Stimulated activated CD4-positive, alpha-beta T cell treated with anti-CD3 and anti-CD28 coated beads, Interleukin-15, amount 100 ng/mL, for 24 hours (primary cell): ENCODE data around the gene SETBP1.
"Not testable (repeated sequence)": the region's sequence is repeated elsewhere in the genome, so short reads cannot be mapped to it uniquely, and the experiment has no call there.

Experiments used
- DNase-seq: peaks from one replicate; pipeline ENCODE4 v3.0.0-alpha.2; 2020

SETBP1 gene

GRCh38 chr18:44708451-44709083, 27.9 kb downstream of the SETBP1 start:
- no peak for DNase-seq

- no peak for DNase-seq
Measured at GRCh38 chr18:44709307-44710126, 28.8 kb downstream of the SETBP1 start.

- DNase-seq, result no peak
Measured at GRCh38 chr18:44710931-44711330, 30.2 kb downstream of the SETBP1 start.

- DNase-seq, result no peak
Measured at GRCh38 chr18:44712025-44712424, 31.3 kb downstream of the SETBP1 start.

GRCh38 chr18:44713435-44713834, 32.7 kb downstream of the SETBP1 start:
- no peak for DNase-seq

- DNase-seq, result no peak
Measured at GRCh38 chr18:44714376-44714775, 33.7 kb downstream of the SETBP1 start.

GRCh38 chr18:44715245-44715644, 34.6 kb downstream of the SETBP1 start:
- DNase-seq, result no peak

GRCh38 chr18:44715842-44716241, 35.2 kb downstream of the SETBP1 start:
- DNase-seq, result no peak

- DNase-seq, result peak; percentile 42
Measured at GRCh38 chr18:44716697-44717163, 36.0 kb downstream of the SETBP1 start.

- DNase-seq, result no peak
Measured at GRCh38 chr18:44719519-44720060, 38.9 kb downstream of the SETBP1 start.

- DNase-seq, result not testable (repeated sequence)
Measured at GRCh38 chr18:44721748-44722147, 41.1 kb downstream of the SETBP1 start.

GRCh38 chr18:44723411-44723810, 42.7 kb downstream of the SETBP1 start:
- DNase-seq, result no peak

- peak; percentile 28 for DNase-seq
Measured at GRCh38 chr18:44724105-44724778, 43.6 kb downstream of the SETBP1 start.

GRCh38 chr18:44725300-44726058, 44.8 kb downstream of the SETBP1 start:
- DNase-seq, result peak; percentile 77

GRCh38 chr18:44726059-44726421, 45.4 kb downstream of the SETBP1 start:
- DNase-seq, result no peak

GRCh38 chr18:44727291-44727690, 46.6 kb downstream of the SETBP1 start:
- no peak for DNase-seq

- peak; percentile 64 for DNase-seq
Measured at GRCh38 chr18:44729631-44730101, 49.0 kb downstream of the SETBP1 start.

GRCh38 chr18:44730803-44731529, 50.3 kb downstream of the SETBP1 start:
- DNase-seq, result no peak

GRCh38 chr18:44731530-44732237, 51.0 kb downstream of the SETBP1 start:
- DNase-seq, result no peak

- no peak for DNase-seq
Measured at GRCh38 chr18:44732238-44732563, 51.5 kb downstream of the SETBP1 start.

- DNase-seq, result no peak
Measured at GRCh38 chr18:44732599-44732998, 51.9 kb downstream of the SETBP1 start.
